GM23338 (cell line): ENCODE measurements around the gene ATXN7L1. TPM values are rescaled to one million over a fixed set of nuclear protein-coding genes. Genes with fewer than 3 reads are reported as not detected.

Experiments
- ATAC-seq: fragments of 200-7000 bp; cut with Tn5 transposase; 3 replicates; pipeline ENCODE4 v1.9.1; 2020
- DNase-seq: peaks from one replicate; pipeline ENCODE4 v3.0.0-alpha.2; 2015; ENCODE audit warnings: low spot score
- H2AFZ ChIP-seq: fragments of 200-600 bp; sonication (generic); 2 replicates; pipeline ENCODE4 v1.8.0; 2016; ENCODE audit warnings: antibody characterized with exemption, mild to moderate bottlenecking, moderate library complexity
- H3F3A ChIP-seq: fragments of 200-600 bp; sonication (generic); replicated peaks from 2 replicates; pipeline ENCODE4 v1.8.0; 2017; ENCODE audit warnings: antibody characterized with exemption, mixed run types, low read depth
- H3K27ac ChIP-seq: fragments of 200-600 bp; sonication (generic); 2 replicates; pipeline ENCODE4 v1.6.1; 2016; ENCODE audit warnings: low read depth
- H3K27me3 ChIP-seq: fragments of 200-600 bp; sonication (generic); 2 replicates; pipeline ENCODE4 v1.8.0; 2016; ENCODE audit warnings: mild to moderate bottlenecking, mixed run types, moderate library complexity; ENCODE audit not compliant: insufficient read depth
- H3K36me3 ChIP-seq: fragments of 200-600 bp; sonication (generic); 2 replicates; pipeline ENCODE4 v1.8.0; 2016; ENCODE audit warnings: mild to moderate bottlenecking; ENCODE audit not compliant: insufficient read depth
- H3K4me1 ChIP-seq: fragments of 200-600 bp; sonication (generic); 2 replicates; pipeline ENCODE4 v1.8.0; 2016; ENCODE audit warnings: mild to moderate bottlenecking, moderate library complexity; ENCODE audit not compliant: insufficient read depth
- H3K4me2 ChIP-seq: fragments of 200-600 bp; sonication (generic); 2 replicates; pipeline ENCODE4 v1.7.1; 2017; ENCODE audit warnings: mixed run types
- H3K4me3 ChIP-seq: fragments of 200-600 bp; sonication (generic); 2 replicates; pipeline ENCODE4 v1.6.1; 2016; ENCODE audit warnings: mixed run types
- H3K79me2 ChIP-seq: fragments of 200-600 bp; sonication (generic); replicated peaks from 2 replicates; pipeline ENCODE4 v1.8.0; 2017; ENCODE audit warnings: mild to moderate bottlenecking; ENCODE audit not compliant: insufficient read depth
- H3K9me2 ChIP-seq: fragments of 200-600 bp; sonication (generic); 2 replicates; pipeline ENCODE4 v1.8.0; 2017; ENCODE audit not compliant: insufficient read depth
- H4K20me1 ChIP-seq: fragments of 200-600 bp; sonication (generic); replicated peaks from 2 replicates; pipeline ENCODE4 v1.8.0; 2017; ENCODE audit warnings: mild to moderate bottlenecking; ENCODE audit not compliant: insufficient read depth
- H3K27ac Mint-ChIP-seq: 2 replicates; pipeline ENCODE4 v1.8.0; 2020; ENCODE audit warnings: inconsistent platforms, mild to moderate bottlenecking, moderate library complexity, mixed read lengths
- H3K27me3 Mint-ChIP-seq: 3 replicates; pipeline ENCODE4 v1.8.0; 2022; ENCODE audit warnings: low read depth, mild to moderate bottlenecking, moderate library complexity, mixed read lengths, inconsistent platforms; ENCODE audit not compliant: insufficient read depth, poor library complexity
- H3K36me3 Mint-ChIP-seq: 3 replicates; pipeline ENCODE4 v1.8.0; 2021; ENCODE audit warnings: low read depth, mild to moderate bottlenecking, inconsistent platforms, moderate library complexity, mixed read lengths
- H3K4me1 Mint-ChIP-seq: 3 replicates; pipeline ENCODE4 v1.8.0; 2020; ENCODE audit warnings: mild to moderate bottlenecking, inconsistent platforms, mixed read lengths
- H3K4me3 Mint-ChIP-seq: 3 replicates; pipeline ENCODE4 v1.8.0; 2021; ENCODE audit warnings: moderate library complexity, mild to moderate bottlenecking, inconsistent platforms, mixed read lengths
- H3K9me3 Mint-ChIP-seq: 3 replicates; pipeline ENCODE4 v1.8.0; 2020; ENCODE audit warnings: moderate library complexity, mild to moderate bottlenecking, inconsistent platforms, mixed read lengths
- CREB1 ChIP-seq: fragments of 250-450 bp; sonication (Bioruptor Pico); IDR thresholded peaks from 2 replicates; pipeline ENCODE4 v1.5.0; 2020; ENCODE audit warnings: low read depth, mild to moderate bottlenecking, moderate library complexity
- CTCF ChIP-seq, 2 experiments: fragments of 200-600 bp in 1 of 2; sonication (generic) in 1 of 2; conservative IDR thresholded peaks; 2 replicates each; pipeline versions ENCODE4 v1.5.1 to v1.6.1; 2016 to 2017; ENCODE audit warnings: antibody characterized with exemption in 2 of 2, low read depth in 2 of 2, mild to moderate bottlenecking in 2 of 2, moderate library complexity in 1 of 2
- EZH2 ChIP-seq: fragments of 200-600 bp; sonication (generic); IDR thresholded peaks from one replicate; pipeline ENCODE4 v1.8.0; 2017; ENCODE audit warnings: antibody characterized with exemption, mild to moderate bottlenecking, low read depth; ENCODE audit not compliant: unreplicated experiment
- EZH2phosphoT487 ChIP-seq: fragments of 200-600 bp; sonication (generic); IDR thresholded peaks from one replicate; pipeline ENCODE4 v1.8.1; 2018; ENCODE audit warnings: antibody characterized with exemption; ENCODE audit not compliant: unreplicated experiment
- NANOG ChIP-seq: IDR thresholded peaks from 2 replicates; pipeline ENCODE4 v1.6.1; 2016; ENCODE audit warnings: antibody characterized with exemption, borderline replicate concordance
- STAT1 ChIP-seq: IDR thresholded peaks from one replicate; pipeline ENCODE4 v1.6.1; 2016; ENCODE audit warnings: antibody characterized with exemption; ENCODE audit not compliant: unreplicated experiment
- ZNF114 ChIP-seq: fragments of 250-450 bp; sonication (Bioruptor Pico); IDR thresholded peaks from 2 replicates; pipeline ENCODE4 v1.5.0; 2020; ENCODE audit warnings: mild to moderate bottlenecking, moderate library complexity
- polyA plus RNA-seq: library from polyadenylated mRNA; unstranded; fragments of >200 nt; fragmentation: Nextera tagmentation; extraction: Ambion mirVana; gene quantifications from 2 replicates; pipeline ENCODE4 v1.2.1, GENCODE V29; 2016
- total RNA-seq: library from RNA; depleted of rRNA; stranded (reverse); fragments of >200 nt; shearing (Covaris generic); gene quantifications from 2 replicates; pipeline ENCODE4 v1.2.3, GENCODE V29; 2014

The ATXN7L1 gene
- total and polyA plus RNA-seq, 2 experiments from 2014 or later, result 22.8 to 29.8 TPM

GRCh38 chr7:105794741-105795729 is 81.4 kb downstream of the ATXN7L1 start:
- DNase-seq, result no peak
- Histone ChIP-seq H3F3A (0 out of 2 replicates have a peak, but pooled peaks cover 8% of the 10 kb centered on the region), H3K4me1 (peaks cover 44% of the 10 kb centered on the region), H3K79me2 (no peaks in the 10 kb centered on the region; the same call in 1 of the 2 replicates), H4K20me1 (peaks cover 19% of the 10 kb centered on the region; the same call in 1 of the 2 replicates), H3K27ac (no peak overlapping the region), H3K36me3 (no peaks in the 10 kb centered on the region), H3K27me3 (no peaks in the 10 kb centered on the region), H2AFZ (no peak overlapping the region), H3K4me2 (no peak overlapping the region), H3K4me3 (no peak overlapping the region), H3K9me2 (no peaks in the 10 kb centered on the region; the same call in 1 of the 2 replicates)
- TF ChIP-seq EZH2 (no peak), CTCF (conservative IDR thresholded peaks at IDR 0.05; ENCODE audit: low read depth in 2 of 2) (0 out of 4 replicates have a peak, but pooled peaks of 1 of the 2 experiments have one; percentile 25)
- H3K27me3 Mint-ChIP-seq, result peaks cover 7% of the 10 kb centered on the region
- peak overlapping the region; percentile 17; the same call in 1 of the 2 replicates for H3K27ac Mint-ChIP-seq
- no peak overlapping the region for H3K4me3 Mint-ChIP-seq
- ATAC-seq, result no peak
- peaks cover 57% of the 10 kb centered on the region for H3K4me1 Mint-ChIP-seq
- H3K9me3 Mint-ChIP-seq, result no peaks in the 10 kb centered on the region
- peaks cover 26% of the 10 kb centered on the region for H3K36me3 Mint-ChIP-seq

- Mint-ChIP-seq H3K4me1 (peaks cover 55% of the 10 kb centered on the region), H3K9me3 (no peaks in the 10 kb centered on the region), H3K36me3 (peaks cover 26% of the 10 kb centered on the region), H3K4me3 (no peak overlapping the region), H3K27ac (no peak overlapping the region), H3K27me3 (no peaks in the 10 kb centered on the region)
- Histone ChIP-seq H3K36me3 (no peaks in the 10 kb centered on the region), H4K20me1 (peaks cover 9% of the 10 kb centered on the region; the same call in 1 of the 2 replicates), H3K9me2 (no peaks in the 10 kb centered on the region), H3K4me3 (no peak overlapping the region), H3K27me3 (no peaks in the 10 kb centered on the region), H3K4me2 (no peak overlapping the region), H3K79me2 (no peaks in the 10 kb centered on the region; the same call in 1 of the 2 replicates), H3K27ac (peak overlapping the region; percentile 63; the same call in 1 of the 2 replicates), H3F3A (0 out of 2 replicates have a peak, but pooled peaks cover 3% of the 10 kb centered on the region), H2AFZ (no peak overlapping the region), H3K4me1 (peaks cover 44% of the 10 kb centered on the region)
- ATAC-seq, result no peak
- DNase-seq, result no peak
- TF ChIP-seq CTCF (conservative IDR thresholded peaks at IDR 0.05; ENCODE audit: low read depth in 2 of 2) (no peak), EZH2phosphoT487 (no peak), STAT1 (no peak), EZH2 (no peak), NANOG (no peak), CREB1 (no peak), ZNF114 (CRISPR knock-in tag) (no peak)
Measured at GRCh38 chr7:105792488-105793370, 83.7 kb downstream of the ATXN7L1 start.
